Right ventricle myocardium inferior (tissue), 1 donor: ENCODE measurements around the gene FBN1. TPM values are rescaled to one million over a fixed set of nuclear protein-coding genes. Genes with fewer than 3 reads are reported as not detected.

Experiments used
- ATAC-seq: fragments of 200-7000 bp; cut with Tn5 transposase; one replicate; pipeline ENCODE4 v1.9.1; 2020; ENCODE audit warnings: mild to moderate bottlenecking, moderate library complexity
- DNase-seq: peaks from one replicate; pipeline ENCODE4 v3.0.0; 2021; ENCODE audit errors: missing footprints
- intact Hi-C: fragments of 100-400 bp; cut with DNase I; formaldehyde crosslinking; loops from one replicate; pipeline ENCODE4 v1.11.0; 2022
- total RNA-seq: library from RNA; stranded (reverse); fragmentation: NEBNext Ultra II Directional; extraction: Animal tissue kit (Norgen Biotek cat#: 25700); gene quantifications from one replicate; pipeline ENCODE4 v1.2.1, GENCODE V29; 2021
- donor health status: DM: no; HTN: yes; CAD: no; lungs with severe emphysema.

Gene FBN1
- total RNA-seq, 1 donor from 2014 or later, result 41.0 TPM

DNA sequence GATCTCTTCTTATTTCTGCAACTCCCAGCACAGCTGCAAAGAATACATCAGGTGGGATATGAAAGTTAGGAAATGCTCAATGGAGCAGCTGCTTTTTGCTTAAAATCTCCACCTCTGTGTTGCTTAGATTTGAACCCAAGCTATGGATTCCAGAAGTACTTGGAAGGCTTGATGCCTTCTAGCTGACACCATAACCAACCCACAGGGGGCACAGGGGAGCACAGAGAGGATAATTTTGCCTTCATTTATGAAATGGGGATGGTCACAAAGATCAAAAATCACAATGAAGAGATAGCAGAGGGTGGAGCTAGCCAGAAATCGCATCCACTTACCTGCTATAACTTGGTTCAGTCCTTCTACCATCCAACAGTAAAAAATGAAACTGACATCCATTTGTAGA lies 238.6 kb downstream of the FBN1 start:
- intact Hi-C loops, result no loop called here
- DNase-seq (no peak), ATAC-seq (no peak)

DNA sequence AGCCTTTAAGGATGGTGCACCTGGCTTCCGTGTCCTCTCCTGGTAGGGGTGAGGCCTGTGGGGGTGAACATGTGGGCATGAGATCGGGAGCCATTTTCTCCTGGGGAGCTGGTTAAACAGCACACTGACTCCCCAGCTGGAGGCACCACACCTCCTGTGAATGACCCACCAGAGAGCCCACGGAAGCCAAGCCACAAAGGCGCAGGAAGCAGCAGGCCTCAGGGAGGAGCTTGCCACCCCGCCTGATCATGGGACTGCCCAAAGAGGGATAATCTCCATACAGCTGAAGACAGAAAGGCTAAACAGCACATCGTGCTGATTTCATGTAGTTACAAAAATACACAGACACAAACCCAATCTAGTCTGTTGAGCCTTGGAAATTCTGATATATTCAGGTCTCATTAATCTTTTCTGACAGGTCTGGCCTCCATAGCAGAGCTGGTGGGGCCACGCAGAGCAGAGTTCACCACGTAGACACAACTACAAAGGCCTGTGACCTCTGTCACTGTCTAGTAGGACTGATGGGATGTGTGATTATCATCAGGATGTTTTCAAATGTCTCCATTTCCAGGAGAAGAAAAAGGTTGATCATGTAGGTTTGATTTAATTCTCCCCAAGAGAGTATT lies 239.1 kb downstream of the FBN1 start:
- intact Hi-C loops, result no loop called here
- no peak for DNase-seq
- ATAC-seq, result no peak

- intact Hi-C loops, result no loop called here
- no peak for ATAC-seq
Observed at GRCh38 chr15:48402427-48403177, 242.9 kb downstream of the FBN1 start.

GRCh38 chr15:48400086-48400485 lies 245.4 kb downstream of the FBN1 start:
- intact Hi-C loops, result no loop called here
- no peak for ATAC-seq
- DNase-seq, result no peak

More at GRCh38 chr15:48402427-48403177, 242.9 kb downstream of the FBN1 start:
- no peak for DNase-seq

GRCh38 chr15:48397841-48398240 lies 247.7 kb downstream of the FBN1 start:
- ATAC-seq (peak; percentile 20), DNase-seq (peak; percentile 85)
- intact Hi-C loops, result no loop called here

GRCh38 chr15:48396020-48396419 lies 249.5 kb downstream of the FBN1 start:
- ATAC-seq (peak; percentile 15), DNase-seq (no peak)
- intact Hi-C loops, result no loop called here

GRCh38 chr15:48395521-48396011 lies 249.9 kb downstream of the FBN1 start:
- intact Hi-C loops, result no loop called here
- DNase-seq (peak; percentile 88), ATAC-seq (peak; percentile 87)

GRCh38 chr15:48394970-48395369 lies 250.5 kb downstream of the FBN1 start:
- DNase-seq (no peak), ATAC-seq (no peak)
- intact Hi-C loops, result no loop called here

DNA sequence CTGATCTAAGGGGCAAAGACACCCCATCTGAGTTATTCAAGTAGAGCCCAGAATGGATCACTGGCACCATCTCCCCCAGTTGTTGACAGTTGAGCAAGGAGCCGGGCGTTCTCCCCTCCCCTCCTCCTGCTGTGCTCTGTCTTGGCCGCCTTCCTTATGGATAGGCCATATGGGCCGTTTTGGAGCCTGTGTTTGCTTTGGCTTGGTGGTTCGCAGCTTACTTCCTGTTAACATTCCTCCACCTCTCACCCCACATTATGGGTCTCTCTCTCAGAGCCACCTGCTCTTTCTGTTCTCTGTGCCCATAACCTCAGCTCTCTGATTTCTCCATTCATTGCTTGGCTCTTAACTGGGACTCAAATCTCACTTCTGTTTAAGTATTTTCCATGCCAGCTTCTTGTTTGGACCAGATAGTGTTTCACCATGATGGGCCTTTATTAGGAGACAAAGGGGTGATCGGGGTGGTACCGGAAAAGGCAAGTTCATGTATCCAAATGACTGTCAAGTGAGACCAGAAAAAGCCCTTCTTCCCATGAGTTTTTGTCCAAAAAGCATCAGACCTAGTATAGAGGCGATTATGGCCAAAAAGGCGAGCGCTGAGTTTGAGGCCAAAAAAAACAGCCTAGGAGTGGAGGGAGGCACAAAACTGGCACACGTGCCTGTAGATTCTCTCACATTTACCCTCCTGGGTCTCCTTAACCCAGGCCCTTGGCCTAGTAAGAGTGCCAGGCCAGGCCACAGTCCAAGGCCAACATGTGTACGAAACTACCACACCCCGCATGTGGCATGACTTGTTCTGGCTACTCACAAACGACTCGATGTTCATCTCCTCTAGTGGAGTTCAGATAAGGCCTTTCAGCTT lies 251.6 kb downstream of the FBN1 start:
- intact Hi-C loops, result no loop called here
- DNase-seq, result peak; percentile 75
- ATAC-seq, result peak; percentile 23

DNA sequence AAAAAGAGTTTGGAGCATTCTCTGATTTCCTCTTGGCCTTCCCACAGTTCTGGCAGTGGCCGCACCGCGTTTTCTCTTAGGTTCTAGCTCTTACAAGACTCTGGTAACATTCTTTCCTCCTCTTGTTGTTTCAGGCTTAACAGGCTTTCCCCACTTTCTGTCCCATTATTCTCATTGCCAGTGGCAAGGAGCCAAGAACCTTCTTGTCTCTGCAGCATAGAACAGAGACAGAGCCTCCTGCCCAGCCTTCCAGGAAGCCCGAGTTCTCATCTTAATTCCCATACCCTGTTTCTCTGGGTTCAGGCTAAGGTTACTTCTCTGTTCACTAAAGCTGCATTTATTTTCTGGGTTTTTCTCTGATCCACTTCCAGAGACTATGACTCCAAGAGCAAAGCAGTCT lies 253.2 kb downstream of the FBN1 start:
- ATAC-seq (peak; percentile 69), DNase-seq (peak; percentile 76)
- intact Hi-C loops, result no loop called here

GRCh38 chr15:48391950-48392349 lies 253.6 kb downstream of the FBN1 start:
- no peak for ATAC-seq
- DNase-seq, result no peak
- intact Hi-C loops, result no loop called here

DNA sequence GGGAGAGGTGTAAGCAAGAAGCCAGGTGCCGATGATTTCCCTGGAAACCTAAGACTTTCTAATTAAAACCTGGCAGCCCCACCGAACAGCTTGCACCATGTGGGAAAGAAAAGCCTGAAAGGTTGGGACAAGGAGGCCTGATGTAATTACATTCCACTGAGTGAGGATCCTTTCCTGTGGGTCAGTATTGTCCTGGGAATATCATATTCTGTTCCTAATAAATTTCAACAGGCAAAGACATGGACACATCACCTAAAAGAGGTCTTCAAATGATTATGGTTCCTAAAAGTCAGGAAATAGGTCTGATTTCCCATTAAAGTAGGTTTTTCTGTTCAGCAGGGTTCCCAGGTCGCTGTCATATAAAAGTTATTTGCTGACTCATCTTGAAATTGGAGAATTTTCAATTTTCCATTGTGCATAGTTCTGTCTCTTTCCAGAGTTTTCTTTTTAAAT lies 255.8 kb downstream of the FBN1 start:
- intact Hi-C loops, result no loop called here
- no peak for DNase-seq
- no peak for ATAC-seq

GRCh38 chr15:48388910-48389309 lies 256.6 kb downstream of the FBN1 start:
- no peak for DNase-seq
- intact Hi-C loops, result no loop called here
- ATAC-seq, result no peak

- intact Hi-C loops, result no loop called here
- peak; percentile 37 for ATAC-seq
- no peak for DNase-seq
Observed at GRCh38 chr15:48388016-48388851, 257.3 kb downstream of the FBN1 start.

DNA sequence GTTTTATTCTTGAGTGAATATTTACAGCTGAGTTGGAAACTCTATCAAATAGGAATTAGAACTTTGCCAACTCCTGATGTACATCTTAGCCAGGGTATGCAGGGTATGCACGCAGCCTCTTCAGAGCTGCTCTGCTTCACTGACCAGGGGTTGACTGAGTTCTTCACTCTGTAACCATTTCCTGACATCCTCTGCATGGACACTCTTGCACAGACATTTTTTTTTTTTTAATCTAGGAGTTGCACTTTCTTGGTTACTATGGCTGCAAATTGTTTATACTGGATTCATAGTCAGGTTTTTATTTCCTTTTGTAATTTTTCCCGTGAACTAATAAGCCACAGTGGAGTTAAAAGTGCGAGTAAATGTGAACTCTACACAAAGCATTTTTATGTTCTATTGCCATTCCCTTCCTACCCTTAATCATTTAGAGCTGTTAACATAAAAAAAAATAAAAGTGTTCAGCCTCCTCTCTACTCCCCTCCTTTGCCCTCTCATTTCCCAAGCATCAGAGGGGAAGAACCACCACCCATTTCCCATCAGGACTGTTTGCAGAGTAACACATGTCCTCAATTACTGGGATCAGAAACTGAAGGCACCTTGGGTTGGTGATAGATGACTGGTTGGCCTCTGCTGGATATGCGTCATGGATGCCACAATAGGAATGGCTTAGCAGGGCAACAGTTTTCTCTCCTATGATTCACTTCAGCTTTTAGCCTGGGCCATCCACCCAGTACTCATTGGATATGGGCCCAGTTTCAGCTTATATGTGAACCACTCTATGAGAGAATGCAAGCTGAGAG lies 260.3 kb downstream of the FBN1 start:
- intact Hi-C loops, result no loop called here
- DNase-seq (no peak), ATAC-seq (no peak)

- intact Hi-C loops, result no loop called here
- DNase-seq, result no peak
- ATAC-seq, result no peak
Observed at GRCh38 chr15:48384616-48385015, 260.9 kb downstream of the FBN1 start.

GRCh38 chr15:48383031-48383430 lies 262.5 kb downstream of the FBN1 start:
- no peak for DNase-seq
- intact Hi-C loops, result no loop called here
- no peak for ATAC-seq

DNA sequence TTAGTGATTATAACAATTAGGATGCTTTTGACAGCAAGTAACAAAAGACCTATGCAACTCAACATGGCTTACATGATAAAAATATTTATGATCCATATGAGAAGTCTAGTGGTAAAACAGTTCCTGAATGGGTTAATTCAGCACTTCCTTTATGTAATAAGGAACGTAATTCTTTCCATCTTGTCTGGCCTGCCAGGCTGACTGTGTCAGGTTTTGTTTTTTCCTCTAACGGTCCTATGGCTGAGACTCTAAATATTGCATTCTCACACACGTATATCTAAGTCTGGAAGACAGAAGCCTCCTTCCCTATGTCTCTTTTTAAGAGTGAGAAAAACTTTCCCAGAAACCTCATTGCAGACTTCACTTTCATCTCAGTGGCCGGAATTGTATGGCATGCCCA lies 263.6 kb downstream of the FBN1 start:
- no peak for ATAC-seq
- no peak for DNase-seq
- intact Hi-C loops, result no loop called here
